ENCODE data around the gene SF3B3.
"Not testable (repeated sequence)": the region's sequence is repeated elsewhere in the genome, so short reads cannot be mapped to it uniquely, and the experiment has no call there.

The SF3B3 gene

DNA sequence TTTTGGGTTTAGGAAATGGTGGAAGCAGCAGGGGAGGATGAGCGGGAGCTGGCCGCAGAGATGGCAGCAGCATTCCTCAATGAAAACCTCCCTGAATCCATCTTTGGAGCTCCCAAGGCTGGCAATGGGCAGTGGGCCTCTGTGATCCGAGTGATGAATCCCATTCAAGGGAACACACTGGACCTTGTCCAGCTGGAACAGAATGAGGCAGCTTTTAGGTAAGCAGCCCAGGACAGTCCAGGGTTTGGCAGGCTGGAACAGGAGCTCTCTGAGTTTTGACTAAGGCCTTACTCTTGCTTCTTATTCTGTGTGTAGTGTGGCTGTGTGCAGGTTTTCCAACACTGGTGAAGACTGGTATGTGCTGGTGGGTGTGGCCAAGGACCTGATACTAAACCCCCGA is 41.4 kb downstream of the SF3B3 start:
- no peak for DNase-seq (ENCODE audit: low read depth in 2 of 2)

DNA sequence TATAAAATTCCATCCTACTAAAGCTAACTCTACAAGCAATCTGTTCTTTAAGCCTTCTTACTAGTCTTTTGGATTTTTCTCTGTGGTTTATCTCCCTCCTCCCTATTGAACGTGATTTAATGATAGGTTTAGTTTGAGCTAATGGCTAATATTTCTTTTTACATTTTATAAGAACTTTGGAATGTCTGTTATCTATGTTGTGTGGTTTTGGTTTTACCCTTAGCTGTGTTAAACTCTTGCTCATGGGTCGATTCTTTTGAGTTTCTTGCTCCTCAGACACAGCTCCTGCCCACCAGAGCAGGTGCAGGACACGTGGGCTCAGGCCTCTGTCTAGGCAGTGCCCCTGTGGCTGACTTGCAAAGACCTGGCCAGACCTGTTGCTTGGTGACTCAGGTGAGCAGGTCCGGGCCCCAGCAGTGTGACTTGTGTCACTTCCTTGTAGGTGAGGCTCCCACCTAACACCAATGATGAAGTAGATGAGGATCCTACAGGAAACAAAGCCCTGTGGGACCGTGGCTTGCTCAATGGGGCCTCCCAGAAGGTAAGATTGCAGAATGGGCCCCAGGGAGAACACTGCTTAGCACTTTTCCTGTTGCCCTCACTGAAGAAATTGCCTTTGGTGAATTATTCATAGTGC is 45.1 kb downstream of the SF3B3 start:
- DNase-seq (ENCODE audit: low read depth in 2 of 2): no peak

DNA sequence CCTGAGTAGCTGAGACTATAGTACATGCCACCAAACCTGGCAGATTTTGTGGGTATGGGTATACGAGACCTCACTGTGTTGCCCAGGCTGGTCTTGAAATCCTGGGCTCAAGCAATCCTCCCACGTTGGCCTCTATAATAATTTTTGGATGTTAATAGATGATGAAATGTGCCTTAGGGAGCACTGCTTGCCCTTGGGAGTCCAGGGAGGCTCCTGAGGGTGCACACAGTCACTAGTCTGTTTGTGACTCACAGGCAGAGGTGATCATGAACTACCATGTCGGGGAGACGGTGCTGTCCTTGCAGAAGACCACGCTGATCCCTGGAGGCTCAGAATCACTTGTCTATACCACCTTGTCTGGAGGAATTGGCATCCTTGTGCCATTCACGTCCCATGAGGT is 46.1 kb downstream of the SF3B3 start:
- no peak for DNase-seq (ENCODE audit: low read depth in 2 of 2)

DNA sequence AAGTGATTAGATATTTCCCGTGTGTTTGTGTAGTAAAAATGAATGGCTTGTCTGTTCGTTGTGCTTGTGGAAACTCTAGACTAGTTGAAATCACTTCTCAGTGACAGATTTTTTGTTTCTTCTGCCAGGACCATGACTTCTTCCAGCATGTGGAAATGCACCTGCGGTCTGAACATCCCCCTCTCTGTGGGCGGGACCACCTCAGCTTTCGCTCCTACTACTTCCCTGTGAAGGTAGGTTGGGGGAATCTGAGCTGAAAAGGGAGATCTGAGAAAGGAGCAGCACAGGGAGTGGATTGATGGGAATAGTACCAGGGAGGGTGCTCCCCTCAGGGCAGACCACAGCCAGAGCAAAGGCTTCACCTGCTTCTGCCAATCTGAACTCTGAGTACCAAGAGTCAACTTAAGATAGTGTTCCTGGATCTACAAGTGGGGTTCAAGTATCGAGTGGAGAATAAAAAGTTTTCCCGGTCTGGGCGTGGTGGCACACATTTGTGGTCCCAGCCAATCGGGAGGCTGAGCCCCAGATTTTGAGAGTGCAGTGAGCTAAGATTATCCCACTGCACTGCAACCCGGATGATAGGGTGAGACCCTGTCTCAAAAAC is 47.5 kb downstream of the SF3B3 start:
- no peak for DNase-seq (ENCODE audit: low read depth in 2 of 2)

DNA sequence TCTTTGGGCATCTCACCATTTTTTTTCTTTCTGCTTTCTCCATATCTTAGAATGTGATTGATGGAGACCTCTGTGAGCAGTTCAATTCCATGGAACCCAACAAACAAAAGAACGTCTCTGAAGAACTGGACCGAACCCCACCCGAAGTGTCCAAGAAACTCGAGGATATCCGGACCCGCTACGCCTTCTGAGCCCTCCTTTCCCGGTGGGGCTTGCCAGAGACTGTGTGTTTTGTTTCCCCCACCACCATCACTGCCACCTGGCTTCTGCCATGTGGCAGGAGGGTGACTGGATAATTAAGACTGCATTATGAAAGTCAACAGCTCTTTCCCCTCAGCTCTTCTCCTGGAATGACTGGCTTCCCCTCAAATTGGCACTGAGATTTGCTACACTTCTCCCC is 48.0 kb downstream of the SF3B3 start:
- DNase-seq (ENCODE audit: low read depth in 2 of 2): no peak

DNA sequence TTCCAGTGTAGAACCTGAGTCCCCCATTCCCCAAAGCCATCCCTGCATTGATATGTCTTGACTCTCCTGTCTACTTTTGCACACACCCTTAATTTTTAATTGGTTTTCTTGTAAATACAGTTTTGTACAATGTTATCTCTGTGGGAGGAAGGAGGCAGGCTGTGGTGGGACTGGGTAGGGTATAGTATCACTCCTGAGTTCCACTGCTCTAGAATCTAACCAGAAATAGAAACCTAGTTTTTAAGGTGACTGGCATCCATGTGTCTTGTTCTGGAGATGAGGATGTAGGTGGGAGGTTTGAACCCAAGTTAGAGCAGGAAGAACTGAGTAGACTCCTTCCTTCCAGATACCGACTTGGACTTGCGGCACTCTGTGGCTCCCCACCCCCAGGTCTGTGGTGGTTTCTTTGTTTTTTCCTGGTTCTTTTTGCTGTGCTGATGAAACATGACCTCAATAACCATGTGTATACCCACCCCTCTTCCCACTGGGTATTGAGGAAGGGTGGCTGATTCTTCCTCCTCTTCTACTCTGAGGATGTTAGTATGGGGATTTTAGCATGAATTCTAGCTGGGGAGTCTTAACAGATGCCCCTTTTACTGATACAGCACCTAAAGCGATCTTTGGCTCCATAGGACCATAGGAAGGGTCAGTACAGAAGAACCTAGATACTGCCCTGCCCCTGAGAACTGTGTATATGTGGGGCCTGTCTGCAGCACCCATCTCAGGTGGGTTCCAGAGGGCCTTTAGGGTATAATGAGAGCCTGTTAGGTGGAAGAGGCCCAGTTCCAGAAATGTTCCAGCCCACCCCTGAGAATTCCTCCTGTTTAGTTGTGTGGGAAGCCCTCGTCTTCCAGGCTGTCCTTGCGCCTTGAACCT is 48.7 kb downstream of the SF3B3 start:
- no peak for DNase-seq (ENCODE audit: low read depth in 2 of 2)

DNA sequence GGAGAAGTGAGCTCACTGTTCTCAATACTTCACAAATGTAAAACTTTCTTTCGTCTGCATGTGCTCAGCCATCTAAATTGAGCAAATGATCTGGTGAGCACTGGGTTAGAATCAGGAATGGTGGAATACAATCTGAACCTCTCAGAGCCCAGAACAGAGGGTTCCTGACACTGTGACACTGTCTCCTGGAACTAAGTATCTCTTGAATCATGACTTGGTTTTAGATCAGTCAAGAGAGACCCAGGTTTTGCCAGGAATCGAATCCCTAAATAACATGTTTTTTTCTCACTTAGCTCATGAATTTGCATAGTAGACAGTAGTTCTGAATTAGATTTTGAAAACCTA is 49.3 kb downstream of the SF3B3 start:
- DNase-seq (ENCODE audit: low read depth in 2 of 2): no peak

DNA sequence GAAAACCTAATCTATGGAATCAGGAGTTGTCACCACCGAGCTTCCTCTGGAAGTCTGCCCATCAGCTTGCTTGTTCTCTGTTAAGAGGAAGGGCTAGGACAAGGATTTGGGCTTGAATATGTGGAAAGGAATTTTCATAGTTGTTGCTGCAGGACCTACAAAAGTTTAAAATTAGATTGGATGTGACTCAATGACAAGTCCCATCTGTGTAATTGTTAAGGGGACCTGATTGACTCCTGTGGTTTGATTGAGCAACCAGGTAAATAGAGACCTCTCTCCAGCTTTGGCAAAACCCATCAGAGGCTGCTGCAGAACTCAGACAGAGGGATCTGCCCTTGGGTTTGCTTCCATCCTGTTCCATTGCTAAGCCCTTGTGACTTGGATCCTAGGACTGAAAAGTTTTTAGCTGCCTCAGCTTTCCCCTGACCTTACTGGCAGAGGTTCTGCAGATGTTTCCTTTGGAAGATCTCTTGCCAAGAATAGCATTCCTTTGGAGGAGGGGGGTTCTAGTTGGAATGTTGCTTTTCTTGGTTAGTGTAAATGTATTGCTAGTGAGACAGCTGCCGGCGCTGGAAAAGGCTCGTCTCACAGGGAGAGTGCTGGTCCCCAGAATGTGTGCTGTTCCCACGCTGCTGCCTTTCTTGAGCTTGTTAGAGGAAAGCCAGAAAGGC is 50.0 kb downstream of the SF3B3 start:
- DNase-seq (ENCODE audit: low read depth in 2 of 2): no peak

DNA sequence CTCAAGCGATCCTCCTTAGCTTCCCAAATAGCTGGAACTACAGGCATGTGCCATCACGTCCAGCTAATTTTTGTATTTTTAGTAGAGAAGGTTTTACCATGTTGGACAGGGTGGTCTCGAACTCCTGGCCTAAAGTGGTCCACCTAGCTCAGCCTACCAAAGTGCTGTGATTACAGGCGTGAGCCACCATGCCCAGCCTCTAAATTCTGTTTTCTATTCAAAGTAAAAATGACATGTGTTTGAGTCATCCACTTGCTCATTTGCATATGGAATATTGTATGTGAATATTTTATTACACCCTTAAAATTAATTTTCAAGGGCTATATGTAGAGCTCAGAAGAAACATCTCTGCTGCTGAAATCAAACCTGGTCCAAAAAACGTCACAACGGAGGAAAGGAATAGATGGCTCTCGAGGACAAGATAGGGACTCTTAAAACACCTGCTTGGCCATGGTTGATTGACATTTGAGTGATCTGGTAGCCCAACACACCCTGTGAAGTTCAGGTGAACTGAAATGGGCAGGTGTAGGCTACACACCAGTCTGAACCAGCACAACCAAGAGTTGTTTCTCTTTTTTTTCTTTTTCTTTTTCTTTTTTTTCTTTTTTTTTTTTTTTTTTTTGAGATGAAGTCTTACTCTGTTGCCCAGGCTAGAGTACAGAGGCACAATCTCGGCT is 51.1 kb downstream of the SF3B3 start:
- no peak for DNase-seq (ENCODE audit: low read depth in 2 of 2)

DNA sequence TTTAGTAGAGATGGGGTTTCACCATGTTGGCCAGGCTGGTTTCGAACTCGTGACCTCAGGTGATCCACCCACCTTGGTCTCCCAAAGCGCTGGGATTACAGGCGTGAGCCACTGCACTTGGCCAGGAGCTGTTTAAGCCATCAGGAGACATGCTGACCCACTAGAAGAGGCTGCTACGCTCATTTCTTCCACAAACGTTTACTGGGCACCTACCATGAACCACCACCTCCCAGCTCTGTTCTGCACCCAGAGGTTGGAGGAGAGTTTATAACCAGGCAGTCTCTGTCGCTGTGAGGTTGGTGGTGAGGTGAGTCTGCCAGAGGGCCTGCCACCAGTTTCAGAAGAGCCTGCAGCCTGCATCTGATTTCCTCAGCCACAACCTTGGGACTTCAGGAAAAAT is 51.8 kb downstream of the SF3B3 start:
- no peak for DNase-seq (ENCODE audit: low read depth in 2 of 2)

DNA sequence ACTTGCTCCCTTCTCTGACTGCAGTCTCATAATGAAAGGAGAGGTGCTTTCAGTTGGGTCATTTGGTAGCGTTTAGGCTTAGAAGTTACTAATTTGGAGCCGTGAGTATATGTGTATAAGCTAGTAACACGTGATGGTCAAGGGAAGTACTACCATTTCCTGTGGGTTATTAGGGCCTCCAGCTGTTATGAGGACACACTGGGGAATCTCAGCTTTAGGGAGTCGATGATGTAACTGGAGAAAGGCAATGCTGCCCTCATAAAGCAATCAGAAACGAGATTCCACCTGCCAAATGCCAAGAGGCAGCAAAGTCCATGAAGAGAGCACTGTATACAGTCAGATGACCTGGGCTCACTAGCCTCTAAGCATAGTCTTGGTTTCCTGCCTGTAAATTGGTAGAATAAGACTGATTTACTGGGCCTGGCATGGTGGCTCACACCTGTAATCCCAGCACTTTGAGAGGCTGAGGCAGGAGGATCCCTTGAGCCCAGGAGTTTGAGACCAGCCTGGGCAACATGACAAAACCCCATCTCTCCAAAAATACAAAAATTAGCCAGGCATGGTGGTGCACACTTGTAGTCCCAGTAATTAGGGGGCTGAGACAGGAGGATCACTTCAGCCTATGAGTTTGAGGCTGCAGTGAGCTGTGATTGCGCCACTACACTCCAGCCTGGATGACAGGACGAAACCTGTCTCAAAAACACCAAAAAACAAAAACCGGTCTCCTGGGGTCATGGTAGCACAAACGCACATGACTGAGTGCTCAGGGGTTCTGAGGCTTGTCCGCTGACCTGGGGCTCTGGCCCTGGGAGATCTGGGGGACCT is 53.0 kb downstream of the SF3B3 start:
- no peak for DNase-seq (ENCODE audit: low read depth in 2 of 2)

DNA sequence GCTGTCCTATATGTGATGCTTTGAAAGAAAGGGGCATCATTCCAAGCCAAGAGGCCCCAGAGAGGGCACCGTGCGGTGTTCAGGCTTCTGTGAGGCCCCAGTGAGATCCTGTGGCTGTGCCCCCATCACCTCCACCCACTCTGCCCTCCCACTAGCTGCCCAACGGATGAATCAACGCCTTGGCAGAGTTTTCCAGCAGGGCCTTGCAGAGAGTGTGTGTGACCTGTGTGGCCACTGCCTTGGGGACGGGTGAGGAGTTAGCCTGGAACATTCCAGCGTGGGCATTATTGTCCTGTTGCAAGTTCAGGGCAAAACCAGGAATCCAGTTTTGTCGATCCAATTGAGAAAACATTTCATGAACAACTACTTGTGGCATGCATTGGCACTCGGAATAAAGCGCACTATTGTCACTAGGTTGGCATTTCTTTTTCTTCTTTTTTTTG is 53.7 kb downstream of the SF3B3 start:
- DNase-seq (ENCODE audit: low read depth in 2 of 2): no peak

DNA sequence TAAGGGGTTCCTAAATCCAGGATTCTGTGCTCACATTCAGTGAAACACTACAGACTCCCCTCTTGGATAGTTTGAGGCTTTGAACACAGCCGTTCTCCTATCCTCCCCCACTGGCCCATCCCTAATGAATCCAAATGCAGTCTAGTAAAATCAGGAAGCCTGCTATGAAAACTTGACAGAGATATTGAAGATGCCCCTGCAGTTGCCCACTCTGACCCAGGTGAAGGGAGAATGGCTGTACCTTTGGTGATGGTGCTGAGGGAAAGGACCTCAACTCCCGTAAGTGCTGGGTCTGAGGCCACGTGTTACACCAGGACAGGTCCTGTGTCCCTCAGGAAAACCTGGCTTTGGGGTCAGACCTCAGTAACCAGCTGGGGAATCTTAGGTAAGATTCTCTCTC is 54.4 kb downstream of the SF3B3 start:
- DNase-seq (ENCODE audit: low read depth in 2 of 2): no peak

DNA sequence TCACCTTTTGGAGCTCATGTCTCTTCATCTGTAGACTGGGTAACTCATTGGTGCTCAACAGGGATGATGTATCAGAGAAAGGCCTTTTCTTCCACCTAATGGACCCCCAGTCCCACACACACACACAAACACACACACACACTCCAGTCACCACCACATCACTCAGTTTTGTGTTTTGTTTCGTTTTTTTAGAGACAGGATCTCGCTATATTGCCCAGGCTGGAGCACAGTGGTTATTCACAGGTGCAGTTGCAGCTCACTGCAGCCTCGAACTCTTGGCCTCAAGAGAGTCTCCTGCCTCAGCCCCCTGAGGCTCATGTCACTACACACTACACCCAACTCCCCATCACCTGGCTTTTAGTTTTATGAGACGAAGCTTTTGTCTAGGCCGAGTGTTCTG is 55.6 kb downstream of the SF3B3 start:
- no peak for DNase-seq (ENCODE audit: low read depth in 2 of 2)

DNA sequence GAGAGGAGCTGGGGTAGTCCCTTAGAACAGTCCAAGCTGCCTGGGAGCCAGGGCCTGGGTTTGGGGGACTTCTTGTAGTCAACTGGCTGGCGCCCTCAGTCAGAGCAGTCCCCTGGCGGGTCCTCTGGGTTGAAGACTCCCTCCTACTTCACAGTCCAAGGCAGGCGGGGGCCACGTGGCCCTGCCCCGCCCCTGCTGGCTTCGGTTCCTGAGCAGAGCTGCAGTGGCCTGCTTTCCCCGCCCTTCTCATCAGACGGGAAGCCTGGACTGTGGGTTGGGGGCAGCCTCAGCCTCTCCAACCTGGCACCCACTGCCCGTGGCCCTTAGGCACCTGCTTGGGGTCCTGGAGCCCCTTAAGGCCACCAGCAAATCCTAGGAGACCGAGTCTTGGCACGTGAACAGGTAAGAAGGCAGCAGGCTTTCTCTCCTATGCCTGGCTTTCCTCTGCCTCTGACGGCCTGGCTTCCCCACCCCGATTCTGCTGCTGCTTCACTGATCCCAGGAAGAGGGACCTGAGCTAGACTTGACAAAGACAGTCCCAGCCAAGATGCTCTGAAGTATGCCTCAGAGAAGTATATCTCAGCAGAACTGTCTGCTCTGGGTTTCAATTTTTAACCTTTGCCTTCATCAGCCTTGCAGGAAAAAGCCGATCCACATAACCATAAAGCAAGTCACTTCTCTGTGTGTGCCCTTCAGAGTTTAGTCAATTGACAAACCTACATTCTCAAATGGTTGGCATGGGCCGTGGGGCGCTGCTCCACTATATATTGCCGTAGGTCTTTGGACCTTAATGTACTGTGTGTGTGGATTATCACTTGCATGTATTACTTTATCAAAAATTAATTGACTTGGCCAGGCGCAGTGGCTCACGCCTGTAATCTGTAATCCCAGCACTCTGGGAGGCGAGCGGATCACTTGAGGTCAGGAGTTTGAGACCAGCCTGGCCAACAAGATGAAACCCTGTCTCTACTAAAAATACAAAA is 56.3 kb downstream of the SF3B3 start:
- no peak for DNase-seq (ENCODE audit: low read depth in 2 of 2)

DNA sequence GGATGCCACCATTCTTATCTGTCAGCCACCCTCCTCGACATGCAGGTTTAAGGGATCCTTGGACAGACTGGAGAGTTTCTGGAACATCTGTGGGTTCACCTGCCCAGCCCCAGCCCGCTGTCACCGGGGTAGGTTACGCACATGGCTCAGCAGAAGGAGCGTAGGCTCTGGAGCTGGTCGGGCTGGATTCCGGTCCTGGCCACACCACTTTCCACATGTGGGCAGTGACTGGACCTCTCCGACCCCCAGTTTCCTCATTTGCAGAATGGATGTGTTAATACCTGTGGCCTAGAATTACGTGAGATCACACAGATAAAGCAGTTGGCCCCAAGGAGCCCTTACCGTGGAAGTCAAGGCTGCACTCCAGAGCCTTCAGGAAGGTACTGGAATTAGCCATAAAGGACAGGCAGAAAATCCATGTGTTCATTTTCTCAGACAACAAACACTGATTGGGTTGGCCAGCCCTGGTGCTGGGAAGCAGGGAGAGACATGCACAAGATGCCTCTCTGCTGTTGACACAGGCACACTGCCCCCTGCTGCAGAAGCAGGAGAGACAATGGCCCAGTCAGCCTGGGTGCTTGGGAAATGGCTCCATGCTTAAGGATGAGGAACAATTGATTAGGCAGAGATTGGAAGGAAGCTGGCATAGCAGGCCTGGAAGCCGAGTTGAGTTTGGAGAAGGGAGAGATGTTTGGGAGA is 58.8 kb downstream of the SF3B3 start:
- DNase-seq (ENCODE audit: low read depth in 2 of 2): no peak

DNA sequence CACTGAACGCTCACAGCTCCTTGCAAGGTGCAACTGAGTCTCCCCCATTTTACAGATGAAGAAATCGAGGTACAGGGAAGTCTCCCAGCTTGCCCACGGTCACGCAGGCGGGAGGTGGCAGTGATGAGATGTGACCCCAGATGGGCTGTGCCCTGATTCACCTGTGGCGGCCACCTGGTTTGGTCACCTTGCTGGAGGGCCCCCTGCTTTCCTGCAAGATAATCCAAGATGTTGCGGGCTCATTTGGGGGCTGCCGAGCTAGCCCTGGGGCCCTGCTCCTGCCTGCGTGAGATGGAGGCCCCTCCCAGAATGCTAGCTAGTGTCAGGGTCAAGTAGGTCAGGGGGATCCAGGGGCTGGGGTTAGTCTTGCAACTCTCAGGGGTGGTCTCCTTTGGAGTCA is 63.1 kb downstream of the SF3B3 start:
- DNase-seq (ENCODE audit: low read depth in 2 of 2): no peak

DNA sequence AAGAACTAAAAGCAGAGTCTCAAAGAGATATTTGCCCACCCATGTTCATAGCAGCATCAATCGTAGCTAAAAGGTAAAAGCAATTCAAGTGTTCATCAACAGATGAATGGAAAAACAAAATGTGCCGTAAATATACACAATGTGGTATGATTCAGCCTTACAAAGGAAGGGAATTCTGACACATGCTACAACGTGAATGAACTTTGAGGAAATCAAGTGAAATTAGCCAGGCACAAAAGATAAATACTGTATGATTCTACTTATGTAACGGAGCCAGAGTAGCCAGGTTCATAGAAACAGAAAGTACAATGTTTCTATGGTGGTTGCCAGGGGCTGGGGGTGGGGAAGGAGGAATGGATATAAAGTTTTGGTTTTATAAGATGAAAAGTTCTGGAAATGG is 64.9 kb downstream of the SF3B3 start:
- DNase-seq (ENCODE audit: low read depth in 2 of 2): no peak

DNA sequence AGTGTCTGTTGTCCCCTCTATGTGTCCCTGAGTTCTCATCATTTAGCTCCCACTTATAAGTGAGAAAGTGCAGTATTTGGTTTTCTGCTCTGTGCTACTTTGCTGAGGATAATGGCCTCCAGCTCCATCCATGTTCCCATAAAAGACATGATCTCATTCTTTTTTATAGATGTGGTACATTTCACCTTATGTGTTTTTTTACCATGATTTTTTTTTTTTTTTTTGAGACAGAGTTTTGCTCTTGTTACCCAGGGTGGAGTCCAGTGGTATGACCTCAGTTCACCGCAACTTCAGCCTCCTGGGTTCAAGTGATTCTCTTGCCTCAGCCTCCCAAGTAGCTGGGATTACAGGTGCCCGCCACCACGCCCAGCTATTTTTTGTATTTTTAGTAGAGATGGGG is 65.8 kb downstream of the SF3B3 start:
- not testable (repeated sequence) for DNase-seq (ENCODE audit: low read depth in 2 of 2)
